ENCODE data around the gene NTRK2. TPM values are rescaled to one million over a fixed set of nuclear protein-coding genes. Genes with fewer than 3 reads are reported as not detected.
"Not testable (repeated sequence)": the region's sequence is repeated elsewhere in the genome, so short reads cannot be mapped to it uniquely, and the experiment has no call there.

Gene NTRK2
- polyA plus RNA-seq, 1 donor = 1.2 TPM

GRCh38 chr9:85069421-85069820 lies 399.9 kb downstream of the NTRK2 start:
- not testable (repeated sequence) for H3K27me3 ChIP-seq (ENCODE audit: control insufficient read depth, insufficient read depth, low read length); H3K9me3 ChIP-seq (ENCODE audit: control insufficient read depth, low read depth, low read length); H3K27ac ChIP-seq (ENCODE audit: low read length); H3K4me3 ChIP-seq (ENCODE audit: low read length); H3K4me1 ChIP-seq (ENCODE audit: control insufficient read depth, insufficient read depth, low read length); DNase-seq; H3K36me3 ChIP-seq (ENCODE audit: control insufficient read depth, insufficient read depth, low read length)
- no CpG with 5 or more reads among the region's 3 CpGs for WGBS (ENCODE audit: insufficient coverage, low lambda C conversion rate)
